ENCODE measurements around the gene CCSAP. TPM values are rescaled to one million over a fixed set of nuclear protein-coding genes. Genes with fewer than 3 reads are reported as not detected.

The CCSAP gene
- total RNA-seq, 1 donor from 2014 or later: 9.1 TPM

GRCh38 chr1:229364207-229365065 is 21.6 kb upstream of the CCSAP start:
- TF ChIP-seq, protein P1, sequence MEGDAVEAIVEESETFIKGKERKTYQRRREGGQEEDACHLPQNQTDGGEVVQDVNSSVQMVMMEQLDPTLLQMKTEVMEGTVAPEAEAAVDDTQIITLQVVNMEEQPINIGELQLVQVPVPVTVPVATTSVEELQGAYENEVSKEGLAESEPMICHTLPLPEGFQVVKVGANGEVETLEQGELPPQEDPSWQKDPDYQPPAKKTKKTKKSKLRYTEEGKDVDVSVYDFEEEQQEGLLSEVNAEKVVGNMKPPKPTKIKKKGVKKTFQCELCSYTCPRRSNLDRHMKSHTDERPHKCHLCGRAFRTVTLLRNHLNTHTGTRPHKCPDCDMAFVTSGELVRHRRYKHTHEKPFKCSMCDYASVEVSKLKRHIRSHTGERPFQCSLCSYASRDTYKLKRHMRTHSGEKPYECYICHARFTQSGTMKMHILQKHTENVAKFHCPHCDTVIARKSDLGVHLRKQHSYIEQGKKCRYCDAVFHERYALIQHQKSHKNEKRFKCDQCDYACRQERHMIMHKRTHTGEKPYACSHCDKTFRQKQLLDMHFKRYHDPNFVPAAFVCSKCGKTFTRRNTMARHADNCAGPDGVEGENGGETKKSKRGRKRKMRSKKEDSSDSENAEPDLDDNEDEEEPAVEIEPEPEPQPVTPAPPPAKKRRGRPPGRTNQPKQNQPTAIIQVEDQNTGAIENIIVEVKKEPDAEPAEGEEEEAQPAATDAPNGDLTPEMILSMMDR (conservative IDR thresholded peaks at IDR 0.05): no peak
- H3K9me3 Mint-ChIP-seq: peaks cover 2% of the 10 kb centered on the region

DNA sequence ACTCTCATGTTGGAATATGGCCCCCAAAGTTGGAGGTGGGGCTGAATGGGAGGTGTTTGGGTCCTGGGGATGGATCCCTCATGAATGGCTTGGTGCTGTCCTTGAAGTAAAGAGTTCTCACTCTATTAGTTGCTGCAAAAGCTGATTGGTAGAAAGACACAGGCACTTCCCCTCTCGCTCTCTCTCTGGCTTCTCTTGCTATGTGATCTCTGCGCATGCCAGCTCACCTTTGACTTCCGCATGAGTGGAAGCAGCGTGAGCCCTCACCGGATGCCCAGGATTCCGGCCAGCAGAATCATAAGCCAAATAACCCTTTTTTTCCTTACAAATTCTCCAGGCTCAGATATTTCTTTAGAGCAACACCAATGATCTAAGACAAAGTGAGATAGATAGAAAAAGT is 20.9 kb upstream of the CCSAP start:
- Mint-ChIP-seq H3K36me3 (ENCODE audit: low read depth) (no peaks in the 10 kb centered on the region), H3K4me1 (no peaks in the 10 kb centered on the region), H3K27me3 (ENCODE audit: low read depth) (peaks cover 40% of the 10 kb centered on the region), H3K4me3 (no peak overlapping the region), H3K9me3 (peaks cover 2% of the 10 kb centered on the region), H3K27ac (ENCODE audit: unreplicated experiment) (no peak overlapping the region)
- DNase-seq (ENCODE audit: low read depth, low spot score): no peak
- TF ChIP-seq, protein P1 (conservative IDR thresholded peaks at IDR 0.05): no peak

More at GRCh38 chr1:229364207-229365065, 21.6 kb upstream of the CCSAP start:
- Mint-ChIP-seq H3K4me3 (no peak overlapping the region), H3K27ac (ENCODE audit: unreplicated experiment) (no peak overlapping the region), H3K27me3 (ENCODE audit: low read depth) (peaks cover 35% of the 10 kb centered on the region), H3K4me1 (no peaks in the 10 kb centered on the region), H3K36me3 (ENCODE audit: low read depth) (no peaks in the 10 kb centered on the region)
- no peak for DNase-seq (ENCODE audit: low read depth, low spot score)

DNA sequence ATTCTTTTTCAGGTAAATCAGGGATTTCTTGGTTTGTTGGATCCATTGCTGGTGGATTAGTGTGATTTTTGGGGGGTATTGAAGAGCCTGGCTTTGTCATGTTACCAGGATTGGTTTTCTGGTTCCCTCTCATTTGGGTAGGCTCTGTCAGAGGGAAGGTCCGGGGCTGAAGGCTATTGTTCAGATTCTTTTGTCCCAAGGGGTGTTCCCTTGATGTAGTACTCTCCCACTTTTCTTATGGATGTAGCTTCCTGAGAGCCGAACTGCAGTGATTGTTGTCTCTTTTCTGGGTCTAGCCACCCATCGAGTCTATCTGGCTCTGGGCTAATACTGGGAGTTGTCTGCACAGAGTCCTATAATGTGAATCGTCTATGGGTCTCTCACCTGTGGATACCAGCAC is 17.6 kb upstream of the CCSAP start:
- Mint-ChIP-seq H3K36me3 (ENCODE audit: low read depth) (no peaks in the 10 kb centered on the region), H3K9me3 (no peaks in the 10 kb centered on the region), H3K27ac (ENCODE audit: unreplicated experiment) (no peak overlapping the region), H3K4me3 (no peak overlapping the region), H3K27me3 (ENCODE audit: low read depth) (peaks cover 58% of the 10 kb centered on the region), H3K4me1 (no peaks in the 10 kb centered on the region)
- TF ChIP-seq, protein P1 (conservative IDR thresholded peaks at IDR 0.05): no peak
- no peak for DNase-seq (ENCODE audit: low read depth, low spot score)

DNA sequence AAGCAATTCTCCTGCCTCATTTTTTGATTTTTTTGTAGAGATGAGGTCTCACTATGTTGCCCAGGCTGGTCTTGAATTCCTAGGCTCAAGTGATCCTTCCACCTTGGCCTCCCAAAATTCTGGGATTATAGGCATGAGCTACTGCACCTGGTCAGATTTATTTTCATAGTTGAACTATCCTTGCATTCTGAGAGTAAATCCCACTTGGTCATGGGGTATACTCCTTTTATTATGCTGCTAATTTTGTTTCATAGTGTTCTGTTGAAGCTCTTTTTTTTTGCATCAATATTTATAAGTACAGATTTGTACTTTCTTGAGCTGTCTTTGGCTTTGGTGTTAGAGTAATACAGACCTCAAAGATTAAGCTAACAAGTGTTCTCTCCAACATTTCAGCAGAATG is 12.8 kb upstream of the CCSAP start:
- DNase-seq (ENCODE audit: low read depth, low spot score): no peak
- Mint-ChIP-seq H3K4me3 (no peak overlapping the region), H3K36me3 (ENCODE audit: low read depth) (no peaks in the 10 kb centered on the region), H3K27me3 (ENCODE audit: low read depth) (peaks cover 59% of the 10 kb centered on the region), H3K27ac (ENCODE audit: unreplicated experiment) (no peak overlapping the region), H3K4me1 (no peaks in the 10 kb centered on the region), H3K9me3 (peaks cover 7% of the 10 kb centered on the region)
- TF ChIP-seq, protein P1 (conservative IDR thresholded peaks at IDR 0.05): no peak

- peaks cover 7% of the 10 kb centered on the region for H3K9me3 Mint-ChIP-seq
- no peaks in the 10 kb centered on the region for H3K36me3 Mint-ChIP-seq (ENCODE audit: low read depth)
- no peak for DNase-seq (ENCODE audit: low read depth, low spot score)
- H3K27ac Mint-ChIP-seq (ENCODE audit: unreplicated experiment): no peak overlapping the region
- H3K4me1 Mint-ChIP-seq: no peaks in the 10 kb centered on the region
- peaks cover 46% of the 10 kb centered on the region for H3K27me3 Mint-ChIP-seq (ENCODE audit: low read depth)
- H3K4me3 Mint-ChIP-seq: no peak overlapping the region
- TF ChIP-seq, protein P1 (conservative IDR thresholded peaks at IDR 0.05): no peak
Measured at GRCh38 chr1:229354226-229354625, 11.4 kb upstream of the CCSAP start.
